HG02642 (cell line): ENCODE data around the gene SPAG16.
A peak's percentile ranks its signal among the peaks of the same experiment; 100 is the strongest.

Source experiments
- ATAC-seq: cut with Tn5 transposase; IDR thresholded peaks from one replicate; pipeline ENCODE4 v1.9.1; 2021; ENCODE audit warnings: mild to moderate bottlenecking; ENCODE audit not compliant: unreplicated experiment, poor library complexity

The SPAG16 gene

GRCh38 chr2:214203744-214204289, 919.6 kb downstream of the SPAG16 start:
- no peak for ATAC-seq

GRCh38 chr2:214215107-214215506, 930.8 kb downstream of the SPAG16 start:
- ATAC-seq: no peak

- no peak for ATAC-seq
Measured at GRCh38 chr2:214217136-214217535, 932.9 kb downstream of the SPAG16 start.

- ATAC-seq: no peak
Measured at GRCh38 chr2:214217599-214217998, 933.3 kb downstream of the SPAG16 start.

- no peak for ATAC-seq
Measured at GRCh38 chr2:214220251-214220650, 936.0 kb downstream of the SPAG16 start.

GRCh38 chr2:214226061-214226460, 941.8 kb downstream of the SPAG16 start:
- no peak for ATAC-seq

- ATAC-seq: no peak
Measured at GRCh38 chr2:214232271-214232670, 948.0 kb downstream of the SPAG16 start.

DNA sequence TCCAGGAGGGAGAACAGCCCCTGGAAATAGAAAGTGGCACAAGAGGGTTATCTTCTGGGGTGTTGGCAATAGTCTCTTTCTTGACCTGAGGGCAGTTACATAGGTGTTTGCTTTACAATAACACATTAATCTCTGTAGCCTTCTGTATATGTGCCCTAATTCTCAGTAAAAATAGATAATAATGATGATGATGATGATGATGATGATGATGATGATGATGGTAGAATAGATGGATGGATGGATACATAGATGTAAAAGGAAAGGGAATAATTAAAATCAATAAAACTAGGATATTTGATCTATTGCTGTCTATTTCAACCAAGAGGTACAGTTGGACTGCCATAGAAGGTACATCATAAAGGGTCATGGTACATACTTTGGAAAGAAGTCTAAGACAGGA, 948.9 kb downstream of the SPAG16 start:
- ATAC-seq: no peak

DNA sequence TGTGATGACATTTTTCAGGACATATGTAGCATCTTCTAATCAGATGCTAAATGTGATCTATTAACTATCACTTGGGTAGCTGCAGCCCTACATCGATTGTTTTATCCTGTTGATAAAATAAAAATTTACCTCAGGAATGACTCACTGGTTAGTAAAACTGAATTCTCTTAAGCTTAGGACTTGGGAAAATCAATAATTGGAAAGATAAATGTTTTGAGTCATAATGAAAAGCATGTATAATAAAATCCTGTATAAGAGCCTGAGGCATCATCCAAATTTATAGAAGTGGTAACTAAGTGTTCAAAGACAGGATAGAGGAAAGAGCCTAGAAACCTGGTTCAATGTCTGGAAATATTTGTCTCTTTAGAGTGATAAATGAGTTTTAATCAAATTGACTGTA, 958.5 kb downstream of the SPAG16 start:
- ATAC-seq: no peak

GRCh38 chr2:214244847-214245246, 960.6 kb downstream of the SPAG16 start:
- no peak for ATAC-seq

DNA sequence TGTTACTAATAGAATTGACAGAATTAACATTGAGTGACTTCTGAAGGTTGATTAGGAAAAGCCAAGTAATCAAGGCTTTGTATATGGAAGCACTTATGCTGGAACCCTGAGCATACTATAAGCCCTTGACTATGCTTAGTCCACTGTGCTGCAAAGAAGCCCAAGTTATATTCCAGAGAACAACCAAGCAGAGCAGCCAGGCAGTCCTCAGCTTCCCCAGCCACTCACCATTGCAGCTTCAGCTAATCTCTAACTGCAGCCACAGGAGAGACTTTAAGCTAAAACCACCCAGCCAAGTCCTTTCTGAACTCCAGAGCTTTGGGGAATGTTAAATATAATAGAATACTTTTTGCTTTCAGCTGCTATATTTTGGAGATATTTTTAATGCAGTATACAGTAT, 962.2 kb downstream of the SPAG16 start:
- no peak for ATAC-seq

GRCh38 chr2:214247531-214247930, 963.3 kb downstream of the SPAG16 start:
- ATAC-seq: no peak

- no peak for ATAC-seq
Measured at GRCh38 chr2:214255046-214255445, 970.8 kb downstream of the SPAG16 start.

DNA sequence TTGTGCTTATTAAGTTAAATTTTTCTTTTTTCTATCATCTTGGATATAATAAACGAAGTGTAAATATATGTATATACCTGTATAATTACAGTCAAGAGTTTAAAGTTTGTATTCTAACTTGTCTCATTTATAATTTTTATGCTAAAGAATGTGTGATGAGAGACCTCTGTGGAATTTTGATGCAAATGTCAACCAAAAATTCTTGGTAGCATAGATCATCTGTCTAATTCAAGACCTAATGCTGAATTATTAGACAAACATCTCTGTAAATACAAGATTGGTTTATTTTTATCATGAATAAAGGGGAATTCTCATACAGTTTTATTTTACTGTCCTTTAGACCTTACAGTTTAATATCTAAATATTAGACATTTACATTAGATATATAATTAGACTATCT, 977.4 kb downstream of the SPAG16 start:
- ATAC-seq: no peak

DNA sequence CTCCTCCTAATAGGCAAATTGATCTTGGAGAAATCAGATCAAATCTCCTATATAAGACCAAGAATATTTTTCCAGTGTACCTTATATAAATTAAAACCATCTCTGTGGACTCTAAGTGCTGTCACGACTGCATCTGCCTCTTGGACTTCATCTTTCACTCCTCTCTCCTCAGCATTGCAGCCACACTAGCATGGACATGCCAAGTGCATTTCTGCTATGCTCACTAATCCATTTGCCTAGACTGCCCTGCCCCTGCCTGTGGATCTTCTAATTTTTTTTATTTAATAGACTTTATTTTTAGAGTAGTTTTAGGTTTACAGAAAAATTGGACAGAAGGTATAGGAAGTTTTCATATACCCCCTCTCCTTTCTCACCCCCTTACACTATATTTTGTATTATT, 979.9 kb downstream of the SPAG16 start:
- ATAC-seq: no peak

DNA sequence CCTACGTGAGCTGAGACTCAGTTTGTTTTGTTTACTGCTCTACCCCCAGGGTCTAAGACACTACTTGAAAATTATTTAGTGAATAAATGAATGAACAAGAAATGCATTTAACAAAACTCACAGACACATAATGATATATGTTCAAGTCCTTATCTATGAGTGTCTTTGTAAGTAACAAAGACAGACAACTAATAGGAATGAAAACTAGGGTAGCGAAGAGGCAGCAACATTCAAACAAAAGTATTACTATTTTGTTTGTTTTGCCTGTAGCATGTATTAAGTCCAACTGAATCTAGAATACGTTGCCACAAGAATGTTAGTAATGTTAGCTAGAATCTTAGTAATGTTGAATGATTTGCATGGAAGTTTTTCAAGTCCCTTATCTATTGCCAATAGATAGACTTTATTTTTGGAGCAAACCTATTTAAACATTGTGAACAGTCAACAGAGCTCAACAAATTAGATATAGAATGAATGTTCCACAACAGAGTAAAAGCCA, 981.8 kb downstream of the SPAG16 start:
- no peak for ATAC-seq

DNA sequence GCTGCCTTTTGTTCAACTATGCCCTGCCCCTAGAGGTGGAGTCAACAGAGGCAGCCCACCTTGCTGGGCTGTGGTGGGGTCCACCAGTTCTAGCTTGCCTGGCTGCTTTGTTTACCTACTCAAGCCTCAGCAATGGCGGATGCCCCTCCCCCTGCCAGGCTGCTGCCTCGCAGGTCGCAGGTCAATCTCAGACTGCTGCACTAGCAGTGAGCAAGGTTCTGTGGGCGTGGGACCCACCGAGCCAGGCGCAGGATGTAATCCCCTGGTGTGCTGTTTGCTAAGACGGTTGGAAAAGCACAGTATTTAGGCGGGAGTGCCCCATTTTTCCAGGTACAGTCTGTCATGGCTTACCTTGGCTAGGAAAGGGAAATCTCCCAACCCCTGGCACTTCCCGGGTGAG, 993.6 kb downstream of the SPAG16 start:
- ATAC-seq: no peak

- no peak for ATAC-seq
Measured at GRCh38 chr2:214286011-214286410, 1001.7 kb downstream of the SPAG16 start.

DNA sequence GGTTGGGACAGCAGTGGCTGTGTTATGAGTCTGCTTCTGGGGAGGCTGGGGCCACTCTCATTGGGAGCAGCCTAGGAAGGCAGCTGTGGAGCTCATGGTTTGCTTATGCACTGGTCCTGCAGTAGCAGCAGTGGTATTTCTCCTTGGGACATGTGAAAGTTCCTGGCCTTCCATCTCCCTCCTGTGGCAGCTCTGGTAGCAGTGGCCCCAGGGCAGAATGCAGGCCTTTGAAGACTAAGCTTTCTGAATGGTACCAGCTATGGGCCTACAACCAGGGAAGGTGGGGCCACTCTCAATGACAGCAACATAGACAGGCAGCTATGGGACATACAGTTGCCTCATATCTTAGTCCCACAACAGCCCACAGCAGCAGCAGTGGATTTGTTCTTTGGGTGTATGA, 1009.3 kb downstream of the SPAG16 start:
- ATAC-seq: no peak

DNA sequence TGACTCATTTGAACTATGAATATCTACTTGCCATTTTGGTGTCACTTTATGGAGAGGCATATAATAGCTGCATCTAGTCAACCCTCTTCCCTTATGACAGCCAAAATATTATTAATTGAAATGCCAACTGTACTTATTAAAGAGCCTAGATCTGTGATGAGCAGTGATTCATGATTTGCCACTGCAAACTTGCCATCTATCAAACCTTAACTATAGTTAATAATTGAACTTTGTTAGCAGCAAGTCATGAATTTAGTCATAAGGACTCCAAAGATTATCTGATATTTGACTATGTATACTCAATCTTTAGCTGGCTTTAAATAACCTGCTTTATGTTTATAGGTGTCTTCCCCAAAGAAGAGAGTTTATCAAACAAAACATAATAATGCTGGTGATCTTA, 1010.2 kb downstream of the SPAG16 start:
- no peak for ATAC-seq

- ATAC-seq: no peak
Measured at GRCh38 chr2:214297423-214297822, 1013.2 kb downstream of the SPAG16 start.

DNA sequence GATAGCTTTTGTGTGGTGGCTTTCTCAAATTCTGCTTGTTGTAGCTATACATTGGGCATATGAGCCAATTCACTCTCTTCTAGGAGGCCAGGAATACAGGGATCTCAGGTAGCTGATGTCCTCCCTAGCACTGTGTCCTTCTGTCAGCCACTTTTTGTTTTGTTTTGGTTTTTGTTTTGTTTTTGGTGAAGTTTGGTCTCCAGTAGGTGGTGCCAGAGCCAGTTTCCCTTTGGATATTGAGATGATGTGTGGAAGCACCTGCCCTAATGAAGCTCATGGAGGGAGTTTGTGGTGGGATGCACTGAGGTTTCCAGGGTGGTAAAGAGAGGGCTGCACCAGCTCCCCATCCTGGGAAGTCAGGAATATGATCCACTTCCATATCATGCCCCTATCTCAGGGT, 1026.1 kb downstream of the SPAG16 start:
- ATAC-seq: peak; percentile 67

DNA sequence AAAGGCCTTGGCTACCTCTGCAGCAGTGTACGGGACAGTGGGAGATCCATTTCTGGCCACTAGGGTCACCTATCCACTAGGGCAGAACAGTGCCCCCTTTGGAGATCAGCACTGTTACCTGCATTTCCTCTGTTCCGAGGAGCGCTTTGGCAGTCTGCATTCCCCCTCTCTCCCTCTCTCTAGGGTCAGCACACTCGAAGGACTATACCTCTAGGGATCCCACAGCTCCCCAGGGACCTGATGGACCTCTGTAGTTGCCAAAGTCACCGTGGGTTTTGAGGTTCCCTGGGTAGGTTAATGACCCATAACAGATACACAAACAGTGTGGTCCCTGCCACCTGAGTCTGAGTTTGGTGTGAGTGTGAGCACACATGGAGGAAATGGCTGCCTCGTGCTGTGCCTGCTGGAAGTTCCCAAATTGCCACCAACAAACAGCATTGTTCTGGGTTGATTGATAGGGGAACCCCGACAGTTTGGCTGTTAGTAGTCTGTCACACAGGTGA, 1026.8 kb downstream of the SPAG16 start:
- peak; percentile 53 for ATAC-seq
